Body of pancreas (tissue), 4 donors: ENCODE measurements around the gene ZFYVE9. TPM values are rescaled to one million over a fixed set of nuclear protein-coding genes. Genes with fewer than 3 reads are reported as not detected.

Experiments used
- ATAC-seq: fragments of 150-250 bp; one replicate; pipeline ENCODE4 v1.9.1; 2016
- DNase-seq, 4 donors: peaks; one replicate each; pipeline ENCODE4 v3.0.0-alpha.2; 2019
- H3K27ac ChIP-seq, 4 donors: fragments of 200-600 bp; sonication (generic); 1 replicate in 3 of 4; 2 replicates in 1 of 4; pipeline versions ENCODE4 v1.5.1 to v1.6.1; 2016 to 2019; ENCODE audit warnings: mild to moderate bottlenecking in 1 of 4, mixed read lengths in 1 of 4, moderate library complexity in 1 of 4
- H3K27me3 ChIP-seq, 2 donors: fragments of 200-600 bp; sonication (generic); one replicate each; pipeline ENCODE4 v1.6.0; 2016; ENCODE audit warnings: mild to moderate bottlenecking in 1 of 2
- H3K36me3 ChIP-seq, 2 donors: fragments of 200-600 bp; sonication (generic); replicated peaks in 1 of 2; 2 replicates each; pipeline ENCODE4 v1.5.1; 2016; ENCODE audit warnings: low read depth in 2 of 2; ENCODE audit not compliant: insufficient read depth in 1 of 2
- H3K4me1 ChIP-seq: fragments of 200-600 bp; sonication (generic); one replicate; pipeline ENCODE4 v1.6.0; 2016
- H3K4me3 ChIP-seq, 2 donors: fragments of 200-600 bp; sonication (generic); 1 replicate in 1 of 2; 2 replicates in 1 of 2; pipeline ENCODE4 v1.5.1; 2016 to 2019
- H3K9me3 ChIP-seq, 3 donors: fragments of 200-600 bp; sonication (generic); 1 replicate in 2 of 3; 2 replicates in 1 of 3; pipeline ENCODE4 v1.5.1; 2016
- POLR2A ChIP-seq, 3 donors: fragments of 450-650 bp; IDR thresholded peaks; one replicate each; pipeline ENCODE4 v1.6.1; 2016; ENCODE audit warnings: antibody characterized with exemption in 3 of 3, mild to moderate bottlenecking in 2 of 3
- WGBS, 2 donors: methylation state at CpG; one replicate each; pipeline ENCODE4 v1.1.5; 2017; 5-methylcytosine and 5-hydroxymethylcytosine counted together
- intact Hi-C: fragments of 100-400 bp; cut with DNase I; formaldehyde crosslinking; loops from one replicate; pipeline ENCODE4 v1.15.1; 2023
- total RNA-seq, 2 donors: library from RNA; depleted of rRNA; stranded (reverse); fragments of >200 nt; gene quantifications; one replicate each; pipeline ENCODE4 v1.1.0, GENCODE V29; 2016
- TF ChIP-seq, protein P1 (sequence below), 7 experiments: fragments of 450-650 bp in 4 of 7; fragments of 200-600 bp in 3 of 7; sonication (generic) in 3 of 7; IDR thresholded peaks; one replicate each; pipeline ENCODE4 v1.5.1; 2016 to 2019; ENCODE audit warnings: antibody characterized with exemption in 7 of 7

ZFYVE9 gene
- total RNA-seq, 2 donors from 2014 or later: 21.5 to 23.4 TPM

DNA sequence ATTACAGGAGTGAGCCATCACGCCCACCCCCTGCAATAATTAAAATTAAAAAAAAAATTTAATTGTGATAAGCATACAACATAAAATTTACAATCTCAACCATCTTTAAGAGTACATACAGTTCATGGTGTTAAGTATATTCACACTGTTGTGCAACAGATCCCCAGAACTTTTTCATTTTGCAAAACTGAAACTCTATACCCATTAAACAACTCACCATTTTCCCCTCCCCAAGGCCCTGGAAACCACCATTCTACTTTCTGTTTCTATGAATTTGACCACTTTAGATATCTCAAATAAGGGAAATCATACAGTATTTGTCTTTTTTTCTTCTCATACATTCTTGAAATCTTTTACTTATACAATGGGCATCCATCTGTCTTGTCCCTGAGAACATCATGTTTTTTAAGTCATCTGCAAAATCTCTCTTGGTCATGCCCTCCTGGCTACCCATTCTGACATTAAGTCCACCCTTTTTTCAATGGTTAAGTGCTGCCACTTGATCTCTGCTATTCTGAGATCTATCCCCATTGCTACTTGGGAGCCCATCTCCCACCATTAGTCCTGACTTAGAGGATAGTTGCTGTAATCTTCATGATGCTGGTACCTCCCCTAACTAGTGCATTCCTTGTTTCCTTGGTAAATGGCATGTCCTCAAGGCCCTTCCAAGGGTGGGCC, 39.4 kb upstream of the ZFYVE9 start:
- no peaks in the 10 kb centered on the region for H3K27me3 ChIP-seq
- no peaks in the 10 kb centered on the region for H3K36me3 ChIP-seq
- no peak for ATAC-seq
- H3K9me3 ChIP-seq: no peaks in the 10 kb centered on the region
- WGBS, 2 donors: 93 to 96% methylated on average over 1 of the region's 1 CpG
- TF ChIP-seq, protein P1, sequence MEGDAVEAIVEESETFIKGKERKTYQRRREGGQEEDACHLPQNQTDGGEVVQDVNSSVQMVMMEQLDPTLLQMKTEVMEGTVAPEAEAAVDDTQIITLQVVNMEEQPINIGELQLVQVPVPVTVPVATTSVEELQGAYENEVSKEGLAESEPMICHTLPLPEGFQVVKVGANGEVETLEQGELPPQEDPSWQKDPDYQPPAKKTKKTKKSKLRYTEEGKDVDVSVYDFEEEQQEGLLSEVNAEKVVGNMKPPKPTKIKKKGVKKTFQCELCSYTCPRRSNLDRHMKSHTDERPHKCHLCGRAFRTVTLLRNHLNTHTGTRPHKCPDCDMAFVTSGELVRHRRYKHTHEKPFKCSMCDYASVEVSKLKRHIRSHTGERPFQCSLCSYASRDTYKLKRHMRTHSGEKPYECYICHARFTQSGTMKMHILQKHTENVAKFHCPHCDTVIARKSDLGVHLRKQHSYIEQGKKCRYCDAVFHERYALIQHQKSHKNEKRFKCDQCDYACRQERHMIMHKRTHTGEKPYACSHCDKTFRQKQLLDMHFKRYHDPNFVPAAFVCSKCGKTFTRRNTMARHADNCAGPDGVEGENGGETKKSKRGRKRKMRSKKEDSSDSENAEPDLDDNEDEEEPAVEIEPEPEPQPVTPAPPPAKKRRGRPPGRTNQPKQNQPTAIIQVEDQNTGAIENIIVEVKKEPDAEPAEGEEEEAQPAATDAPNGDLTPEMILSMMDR (IDR thresholded peaks at IDR 0.05): no peak
- no peak for DNase-seq
- H3K4me3 ChIP-seq: no peak overlapping the region
- intact Hi-C loops: no loop called here
- no peak overlapping the region for H3K27ac ChIP-seq
- H3K4me1 ChIP-seq: peaks cover 6% of the 10 kb centered on the region

DNA sequence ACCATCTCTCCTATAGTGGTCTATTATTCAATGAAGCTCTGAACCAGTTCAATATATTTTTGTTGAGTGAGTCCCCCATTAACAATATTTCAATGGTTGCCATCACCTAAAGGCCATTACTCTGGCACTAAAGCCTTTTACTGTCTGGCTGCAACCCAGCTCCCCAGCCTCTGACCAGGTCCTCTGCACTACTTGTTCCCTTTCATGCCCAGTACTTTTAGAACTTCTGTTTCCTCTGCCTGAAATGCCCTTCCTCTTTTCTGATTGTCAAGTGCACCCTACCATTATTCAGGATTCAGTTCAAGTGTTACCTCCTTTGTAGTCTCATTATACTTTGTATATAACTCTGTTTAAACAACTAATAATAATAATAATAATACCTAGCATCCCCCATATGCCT, 30.4 kb upstream of the ZFYVE9 start:
- no peak for ATAC-seq
- Histone ChIP-seq H3K4me3 (no peak overlapping the region), H3K9me3 (no peaks in the 10 kb centered on the region), H3K27ac (no peak overlapping the region), H3K27me3 (no peaks in the 10 kb centered on the region), H3K36me3 (no peaks in the 10 kb centered on the region), H3K4me1 (peaks cover 8% of the 10 kb centered on the region)
- DNase-seq: no peak
- TF ChIP-seq, protein P1 (IDR thresholded peaks at IDR 0.05): no peak
- TF ChIP-seq POLR2A (IDR thresholded peaks at IDR 0.05): no peak
- intact Hi-C loops: no loop called here

DNA sequence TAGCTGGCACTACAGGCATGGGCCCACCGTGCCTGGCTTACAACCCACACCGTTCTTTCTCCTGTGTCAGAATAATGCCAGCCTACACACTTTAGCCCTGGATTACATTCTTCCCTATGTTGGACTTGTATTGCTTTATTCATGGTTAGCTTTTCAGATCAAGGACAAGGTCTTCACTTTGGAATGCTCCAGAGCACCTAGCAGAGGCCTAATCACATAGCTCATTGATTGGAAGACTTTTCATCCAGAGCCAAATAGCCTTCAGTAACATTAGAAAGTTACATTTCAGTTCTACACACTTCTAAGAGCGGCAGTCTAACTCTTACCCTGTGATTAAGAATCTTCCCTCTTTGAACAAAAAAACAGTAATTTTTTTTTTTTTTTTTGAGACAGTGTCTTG, 29.4 kb upstream of the ZFYVE9 start:
- no peaks in the 10 kb centered on the region for H3K36me3 ChIP-seq
- no peak overlapping the region for H3K4me3 ChIP-seq
- no peaks in the 10 kb centered on the region for H3K9me3 ChIP-seq
- no peak overlapping the region for H3K27ac ChIP-seq
- 34 to 40% methylated on average over 3 of the region's 3 CpGs for WGBS, 2 donors
- no peaks in the 10 kb centered on the region for H3K27me3 ChIP-seq
- ATAC-seq: peak; percentile 24
- intact Hi-C loops: no loop called here
- H3K4me1 ChIP-seq: peaks cover 8% of the 10 kb centered on the region
- TF ChIP-seq, protein P1 (IDR thresholded peaks at IDR 0.05): no peak
- TF ChIP-seq POLR2A (IDR thresholded peaks at IDR 0.05): no peak
- DNase-seq: no peak

DNA sequence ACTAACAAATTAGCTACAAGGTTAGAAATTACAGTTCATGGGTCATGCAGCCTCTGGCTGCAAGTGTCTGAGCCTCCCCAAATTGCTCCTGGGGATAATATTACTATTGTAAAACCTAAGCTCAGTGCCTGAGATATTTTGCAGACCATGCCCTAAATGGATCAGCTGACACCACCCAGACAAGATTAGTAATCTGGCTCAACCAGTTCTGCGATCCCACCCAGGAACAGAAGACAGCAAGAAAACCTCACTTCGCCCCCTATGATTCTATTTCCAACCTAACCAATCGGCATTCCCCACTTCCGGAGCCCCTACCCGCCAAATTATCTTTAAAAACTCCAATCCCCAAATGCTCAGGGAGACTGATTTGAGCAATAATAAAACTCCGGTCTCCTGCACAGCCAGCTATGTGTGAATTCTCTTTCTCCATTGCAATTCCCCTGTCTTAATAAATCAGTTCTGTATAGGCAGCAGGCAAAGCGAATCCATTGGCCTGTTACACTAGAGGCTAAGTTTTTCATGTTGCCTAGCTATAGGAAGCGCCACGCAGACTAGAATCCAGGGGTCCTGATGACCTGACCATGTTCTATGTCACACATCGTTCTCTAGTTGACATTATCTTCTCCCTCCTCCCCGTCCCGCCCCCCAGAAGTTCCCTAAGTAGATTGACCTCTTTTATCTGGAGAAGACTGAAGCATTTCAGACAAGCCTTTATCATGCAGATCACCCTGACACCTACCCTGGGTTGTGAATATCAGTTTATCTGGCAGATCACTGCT, 22.4 kb upstream of the ZFYVE9 start:
- Histone ChIP-seq H3K4me1 (peaks cover 30% of the 10 kb centered on the region), H3K27ac (no peak overlapping the region), H3K36me3 (no peaks in the 10 kb centered on the region), H3K27me3 (no peaks in the 10 kb centered on the region), H3K4me3 (no peak overlapping the region), H3K9me3 (no peaks in the 10 kb centered on the region)
- intact Hi-C loops: loop anchor here (10.0 kb wide), 1 partner anchor 175 kb away; no protein-coding TSS in a partner anchor
- 46 to 53% methylated on average over 12 of the region's 12 CpGs for WGBS, 2 donors
- no peak for ATAC-seq
- TF ChIP-seq, protein P1 (IDR thresholded peaks at IDR 0.05): no peak
- no peak for TF ChIP-seq POLR2A (IDR thresholded peaks at IDR 0.05)
- DNase-seq: no peak
